A673 (cell line): Measurements from ENCODE around the gene CFAP100.

Experiments
- EZH2 ChIP-seq: fragments of 200-600 bp; sonication (generic); IDR thresholded peaks from 2 replicates; pipeline ENCODE4 v1.6.1; 2017; ENCODE audit warnings: borderline replicate concordance, low read depth, mild to moderate bottlenecking, mixed read lengths, antibody characterized with exemption, low read length; ENCODE audit not compliant: poor library complexity, severe bottlenecking
- TF ChIP-seq, protein P1 (sequence below): fragments of 300-800, 200-600 bp; sonication (generic); conservative IDR thresholded peaks from 2 replicates; pipeline ENCODE4 v1.5.1; 2017; ENCODE audit warnings: low read depth, mild to moderate bottlenecking, antibody characterized with exemption, low read length, moderate library complexity, mixed read lengths

DNA sequence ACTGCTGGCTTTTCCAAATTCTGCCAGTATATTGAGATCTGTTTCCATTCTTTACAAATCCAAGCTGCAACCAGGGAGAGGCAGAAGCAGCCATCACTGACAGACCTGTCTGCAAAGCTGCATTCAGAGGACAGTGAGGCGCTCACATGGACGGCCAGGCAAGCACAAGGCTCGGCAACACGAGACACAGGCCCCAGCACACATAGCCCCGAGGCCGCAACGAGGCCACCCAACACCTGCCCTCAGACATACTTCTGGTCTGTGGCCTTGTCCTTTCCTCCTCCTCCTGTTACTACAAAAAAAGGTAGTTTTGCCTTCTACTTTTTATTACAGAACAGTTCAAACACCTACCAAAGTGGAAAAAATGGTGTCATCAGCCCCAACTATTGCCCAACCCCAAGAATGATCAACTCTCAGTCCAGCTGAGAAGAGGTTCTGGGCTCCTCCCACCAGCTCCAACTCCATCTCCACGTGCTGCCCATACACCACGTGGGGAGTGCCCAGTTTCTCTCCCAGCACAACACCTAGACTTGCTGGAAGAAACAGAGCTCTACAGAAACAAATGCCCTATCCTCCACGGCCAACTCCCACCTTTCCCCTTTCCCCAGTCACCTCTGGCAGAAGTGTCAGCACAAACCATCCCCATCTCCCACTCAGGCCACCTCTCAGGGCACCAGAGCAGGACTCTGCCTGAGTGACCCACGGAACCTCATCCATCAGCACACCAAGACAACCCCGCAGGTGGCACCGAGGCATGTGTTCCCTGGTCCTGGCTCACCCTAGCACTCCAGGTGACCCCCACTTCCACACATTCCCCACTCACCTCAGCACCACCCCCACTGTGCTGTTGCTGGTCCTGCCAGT lies 73.6 kb downstream of the CFAP100 start:
- TF ChIP-seq, protein P1, sequence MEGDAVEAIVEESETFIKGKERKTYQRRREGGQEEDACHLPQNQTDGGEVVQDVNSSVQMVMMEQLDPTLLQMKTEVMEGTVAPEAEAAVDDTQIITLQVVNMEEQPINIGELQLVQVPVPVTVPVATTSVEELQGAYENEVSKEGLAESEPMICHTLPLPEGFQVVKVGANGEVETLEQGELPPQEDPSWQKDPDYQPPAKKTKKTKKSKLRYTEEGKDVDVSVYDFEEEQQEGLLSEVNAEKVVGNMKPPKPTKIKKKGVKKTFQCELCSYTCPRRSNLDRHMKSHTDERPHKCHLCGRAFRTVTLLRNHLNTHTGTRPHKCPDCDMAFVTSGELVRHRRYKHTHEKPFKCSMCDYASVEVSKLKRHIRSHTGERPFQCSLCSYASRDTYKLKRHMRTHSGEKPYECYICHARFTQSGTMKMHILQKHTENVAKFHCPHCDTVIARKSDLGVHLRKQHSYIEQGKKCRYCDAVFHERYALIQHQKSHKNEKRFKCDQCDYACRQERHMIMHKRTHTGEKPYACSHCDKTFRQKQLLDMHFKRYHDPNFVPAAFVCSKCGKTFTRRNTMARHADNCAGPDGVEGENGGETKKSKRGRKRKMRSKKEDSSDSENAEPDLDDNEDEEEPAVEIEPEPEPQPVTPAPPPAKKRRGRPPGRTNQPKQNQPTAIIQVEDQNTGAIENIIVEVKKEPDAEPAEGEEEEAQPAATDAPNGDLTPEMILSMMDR, result no peak
- no peak for TF ChIP-seq EZH2
